Right renal cortex interstitium (tissue), 3 donors: Measurements from ENCODE around the gene MTFR1L. TPM values are rescaled to one million over a fixed set of nuclear protein-coding genes. Genes with fewer than 3 reads are reported as not detected.

Experiments
- DNase-seq, 3 donors: peaks; one replicate each; pipeline ENCODE4 v3.0.0-alpha.2; 2013; ENCODE audit warnings: low read depth in 3 of 3, low spot score in 2 of 3
- polyA plus RNA-seq, 3 donors: library from polyadenylated mRNA; unstranded; fragments of 120-200 nt; gene quantifications; one replicate each; pipeline ENCODE4 v1.2.1, GENCODE V29; 2013; ENCODE audit not compliant: insufficient read length in 3 of 3

The MTFR1L gene
- polyA plus RNA-seq, 3 donors: 90.6 to 117 (median 98.1) TPM

GRCh38 chr1:25806418-25806817, 13.3 kb upstream of the MTFR1L start:
- no peak for DNase-seq

GRCh38 chr1:25807480-25808390, 12.0 kb upstream of the MTFR1L start:
- no peak for DNase-seq

- no peak for DNase-seq
These were observed 11.1 kb upstream of the MTFR1L start for GRCh38 chr1:25808481-25809244.

- DNase-seq: no peak
These were observed 10.3 kb upstream of the MTFR1L start for GRCh38 chr1:25809283-25809926.

GRCh38 chr1:25809929-25810328, 9.8 kb upstream of the MTFR1L start:
- no peak for DNase-seq

GRCh38 chr1:25810341-25811299, 9.1 kb upstream of the MTFR1L start:
- DNase-seq: no peak

GRCh38 chr1:25811384-25812082, 8.2 kb upstream of the MTFR1L start:
- no peak for DNase-seq

GRCh38 chr1:25813071-25813733, 6.6 kb upstream of the MTFR1L start:
- DNase-seq: no peak

GRCh38 chr1:25813734-25814471, 5.9 kb upstream of the MTFR1L start:
- DNase-seq: no peak

GRCh38 chr1:25814549-25815087, 5.1 kb upstream of the MTFR1L start:
- no peak for DNase-seq

- no peak for DNase-seq
These were observed 4.3 kb upstream of the MTFR1L start for GRCh38 chr1:25815208-25816111.

- no peak for DNase-seq
These were observed 3.5 kb upstream of the MTFR1L start for GRCh38 chr1:25816112-25816718.

- DNase-seq: no peak
These were observed 1.8 kb upstream of the MTFR1L start for GRCh38 chr1:25817840-25818501.

- no peak for DNase-seq
These were observed 1.2 kb upstream of the MTFR1L start for GRCh38 chr1:25818569-25818968.

- no peak for DNase-seq
These were observed 725 bp downstream of the MTFR1L start for GRCh38 chr1:25820247-25821111.
